Gastroesophageal sphincter (tissue), 4 donors: ENCODE results near the gene PGAP3. TPM values are rescaled to one million over a fixed set of nuclear protein-coding genes. Genes with fewer than 3 reads are reported as not detected.
"Not testable (repeated sequence)": the region's sequence is repeated elsewhere in the genome, so short reads cannot be mapped to it uniquely, and the experiment has no call there.

Experiments
- ATAC-seq: fragments of 150-250 bp; one replicate; pipeline ENCODE4 v1.9.1; 2016; ENCODE audit warnings: mild to moderate bottlenecking, moderate library complexity
- H3K27ac ChIP-seq, 4 donors: fragments of 200-600 bp; sonication (generic) in 3 of 4; 1 replicate in 3 of 4; 2 replicates in 1 of 4; pipeline ENCODE4 v1.5.1; 2016 to 2019
- H3K27me3 ChIP-seq: fragments of 200-600 bp; sonication (generic); one replicate; pipeline ENCODE4 v1.5.1; 2019
- H3K36me3 ChIP-seq, 2 donors: fragments of 200-600 bp; sonication (generic); one replicate each; pipeline ENCODE4 v1.5.1; 2019; ENCODE audit warnings: control low read depth in 1 of 2
- H3K4me1 ChIP-seq, 3 donors: fragments of 200-600 bp; sonication (generic); 1 replicate in 2 of 3; 2 replicates in 1 of 3; pipeline ENCODE4 v1.5.1; 2016 to 2019; ENCODE audit warnings: control low read depth in 2 of 3
- H3K4me3 ChIP-seq, 2 donors: fragments of 200-600 bp; sonication (generic); one replicate each; pipeline ENCODE4 v1.5.1; 2019; ENCODE audit warnings: mild to moderate bottlenecking in 1 of 2, moderate library complexity in 1 of 2
- H3K9me3 ChIP-seq, 3 donors: fragments of 200-600 bp; sonication (generic); one replicate each; pipeline ENCODE4 v1.5.1; 2017 to 2019; ENCODE audit warnings: control low read depth in 2 of 3
- CTCF ChIP-seq, 4 experiments: fragments of 200-600 bp in 2 of 4; fragments of 450-650 bp in 2 of 4; sonication (generic) in 1 of 4; IDR thresholded peaks; one replicate each; pipeline ENCODE4 v1.5.1; 2017 to 2019; ENCODE audit warnings: antibody characterized with exemption in 4 of 4, mild to moderate bottlenecking in 2 of 4, moderate library complexity in 2 of 4
- EP300 ChIP-seq: sonication (generic); formaldehyde crosslinking; IDR thresholded peaks from one replicate; pipeline ENCODE4 v1.6.1; 2017; ENCODE audit warnings: antibody characterized with exemption, mild to moderate bottlenecking
- POLR2A ChIP-seq, 2 donors: fragments of 450-650 bp; IDR thresholded peaks; one replicate each; pipeline ENCODE4 v1.6.1; 2017; ENCODE audit warnings: antibody characterized with exemption in 2 of 2, mild to moderate bottlenecking in 2 of 2, moderate library complexity in 1 of 2
- POLR2AphosphoS5 ChIP-seq: sonication (generic); formaldehyde crosslinking; IDR thresholded peaks from one replicate; pipeline ENCODE4 v1.6.1; 2017; ENCODE audit warnings: antibody characterized with exemption
- WGBS, 2 donors: methylation state at CpG; one replicate each; pipeline ENCODE4 v1.1.5; 2018; ENCODE audit warnings: low coverage in 1 of 2; 5-methylcytosine and 5-hydroxymethylcytosine counted together
- total RNA-seq, 4 donors: library from RNA; depleted of rRNA; stranded (reverse); fragments of >200 nt; gene quantifications; one replicate each; pipeline ENCODE4 v1.1.0, GENCODE V29; 2016

PGAP3 gene
- total RNA-seq, 4 donors from 2014 or later = 9.9 to 13.6 (median 11.1) TPM

- H3K4me1 ChIP-seq = peaks cover 0 to 24% (median 5%) of the 10 kb centered on the region in 3 donors
- WGBS, 2 donors = 70 to 100% methylated on average over 2 to 4 of the region's 9 CpGs
- peaks cover 0 to 72% of the 10 kb centered on the region in 2 donors for H3K36me3 ChIP-seq
- TF ChIP-seq CTCF (IDR thresholded peaks at IDR 0.05) (no peak), POLR2A (IDR thresholded peaks at IDR 0.05) (no peak), EP300 (no peak)
- H3K4me3 ChIP-seq = no peak overlapping the region
- no peaks in the 10 kb centered on the region for H3K9me3 ChIP-seq
- no peaks in the 10 kb centered on the region for H3K27me3 ChIP-seq
- ATAC-seq = no peak
- no peak overlapping the region for H3K27ac ChIP-seq
Observed at GRCh38 chr17:39726617-39727016, 38.8 kb upstream of the PGAP3 start.

GRCh38 chr17:39725923-39726322, 38.1 kb upstream of the PGAP3 start:
- Histone ChIP-seq H3K4me1 (peaks cover 0 to 20% (median 5%) of the 10 kb centered on the region in 3 donors), H3K36me3 (peaks cover 0 to 78% of the 10 kb centered on the region in 2 donors)
- ATAC-seq = not testable (repeated sequence)

GRCh38 chr17:39724731-39725130, 36.9 kb upstream of the PGAP3 start:
- Histone ChIP-seq H3K27me3 (no peaks in the 10 kb centered on the region), H3K4me1 (peaks cover 0 to 13% (median 5%) of the 10 kb centered on the region in 3 donors), H3K4me3 (no peak overlapping the region), H3K27ac (no peak overlapping the region), H3K9me3 (no peaks in the 10 kb centered on the region), H3K36me3 (peaks cover 0 to 90% of the 10 kb centered on the region in 2 donors)
- TF ChIP-seq CTCF (IDR thresholded peaks at IDR 0.05) (no peak), POLR2A (IDR thresholded peaks at IDR 0.05) (no peak), POLR2AphosphoS5 (no peak), EP300 (no peak)
- 98% methylated on average over 5 of the region's 13 CpGs; no CpG with 5 or more reads in 1 of the 2 donors for WGBS, 2 donors
- ATAC-seq = no peak

More at GRCh38 chr17:39725923-39726322, 38.1 kb upstream of the PGAP3 start:
- H3K4me3 ChIP-seq, H3K9me3 ChIP-seq, H3K27me3 ChIP-seq, H3K27ac ChIP-seq: not testable (repeated sequence)
- 100% methylated on average over 1 of the region's 1 CpG; no CpG with 5 or more reads in 1 of the 2 donors for WGBS, 2 donors

- Histone ChIP-seq H3K4me1 (no peaks in the 10 kb centered on the region), H3K4me3 (no peak overlapping the region), H3K9me3 (no peaks in the 10 kb centered on the region), H3K27me3 (no peaks in the 10 kb centered on the region), H3K27ac (no peak overlapping the region), H3K36me3 (peaks cover 0 to 94% of the 10 kb centered on the region in 2 donors)
- 78 to 84% methylated on average over 10 to 15 of the region's 34 CpGs for WGBS, 2 donors
- TF ChIP-seq CTCF (IDR thresholded peaks at IDR 0.05) (no peak), POLR2A (IDR thresholded peaks at IDR 0.05) (no peak), EP300 (no peak), POLR2AphosphoS5 (no peak)
- ATAC-seq = no peak
Observed at GRCh38 chr17:39722965-39723848, 35.4 kb upstream of the PGAP3 start.

GRCh38 chr17:39722104-39722503, 34.2 kb upstream of the PGAP3 start:
- Histone ChIP-seq H3K9me3 (no peaks in the 10 kb centered on the region), H3K36me3 (peaks cover 0 to 94% of the 10 kb centered on the region in 2 donors), H3K4me3 (no peak overlapping the region), H3K4me1 (no peaks in the 10 kb centered on the region), H3K27ac (no peak overlapping the region), H3K27me3 (no peaks in the 10 kb centered on the region)
- WGBS, 2 donors = 69 to 91% methylated on average over 2 to 4 of the region's 6 CpGs
- ATAC-seq = no peak
- TF ChIP-seq POLR2A (IDR thresholded peaks at IDR 0.05) = no peak
- TF ChIP-seq CTCF (IDR thresholded peaks at IDR 0.05) = no peak
- TF ChIP-seq EP300 = no peak
- no peak for TF ChIP-seq POLR2AphosphoS5
